ENCODE measurements around the gene TRIM66.

The TRIM66 gene

DNA sequence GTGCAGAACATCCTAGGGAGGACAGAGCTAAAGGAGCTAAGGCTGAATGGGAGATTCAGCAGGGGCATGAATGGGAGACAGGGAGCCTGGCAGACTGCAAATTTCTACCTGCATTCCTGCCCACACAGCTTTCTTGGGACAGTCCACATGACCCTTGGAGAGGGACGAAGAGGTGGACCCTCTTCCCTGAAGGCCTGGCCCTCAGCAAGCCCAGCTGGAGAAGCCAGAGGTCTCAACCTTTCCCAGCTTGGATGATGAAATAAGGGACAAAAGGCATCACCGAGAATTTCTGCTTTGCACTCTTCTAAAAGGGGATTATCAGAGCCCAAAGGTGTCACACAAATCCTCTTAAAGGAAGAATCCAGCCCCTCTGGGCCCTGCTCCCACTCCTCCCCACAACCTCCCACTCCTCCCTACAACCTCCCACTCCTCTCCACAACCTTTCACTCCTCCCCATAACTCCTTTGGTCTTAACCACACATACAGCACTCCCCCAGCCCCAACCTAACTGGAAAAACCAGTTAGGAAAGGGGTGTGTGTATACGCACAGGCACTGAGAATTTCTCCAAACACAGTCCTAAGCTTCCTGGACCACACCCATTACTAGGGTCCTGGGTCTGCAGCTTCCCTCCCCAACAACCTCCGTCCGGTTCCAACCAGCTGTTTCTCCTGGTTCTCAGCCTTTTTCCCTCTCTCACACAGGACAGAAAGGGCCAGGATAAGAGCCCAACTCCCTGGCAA lies 38.6 kb upstream of the TRIM66 start:
- TF ChIP-seq, protein P1, sequence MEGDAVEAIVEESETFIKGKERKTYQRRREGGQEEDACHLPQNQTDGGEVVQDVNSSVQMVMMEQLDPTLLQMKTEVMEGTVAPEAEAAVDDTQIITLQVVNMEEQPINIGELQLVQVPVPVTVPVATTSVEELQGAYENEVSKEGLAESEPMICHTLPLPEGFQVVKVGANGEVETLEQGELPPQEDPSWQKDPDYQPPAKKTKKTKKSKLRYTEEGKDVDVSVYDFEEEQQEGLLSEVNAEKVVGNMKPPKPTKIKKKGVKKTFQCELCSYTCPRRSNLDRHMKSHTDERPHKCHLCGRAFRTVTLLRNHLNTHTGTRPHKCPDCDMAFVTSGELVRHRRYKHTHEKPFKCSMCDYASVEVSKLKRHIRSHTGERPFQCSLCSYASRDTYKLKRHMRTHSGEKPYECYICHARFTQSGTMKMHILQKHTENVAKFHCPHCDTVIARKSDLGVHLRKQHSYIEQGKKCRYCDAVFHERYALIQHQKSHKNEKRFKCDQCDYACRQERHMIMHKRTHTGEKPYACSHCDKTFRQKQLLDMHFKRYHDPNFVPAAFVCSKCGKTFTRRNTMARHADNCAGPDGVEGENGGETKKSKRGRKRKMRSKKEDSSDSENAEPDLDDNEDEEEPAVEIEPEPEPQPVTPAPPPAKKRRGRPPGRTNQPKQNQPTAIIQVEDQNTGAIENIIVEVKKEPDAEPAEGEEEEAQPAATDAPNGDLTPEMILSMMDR (IDR thresholded peaks at IDR 0.05; ENCODE audit: insufficient read depth, low read length, missing control alignments) = no peak
- no peak overlapping the region for H3K4me3 ChIP-seq (ENCODE audit: low read depth, low read length)
- no peak for DNase-seq (ENCODE audit: low read depth, low spot score)
- ChIA-PET POLR2A (interaction anchor here (0.6 to 3.8 kb wide), 4 partner anchors 14 to 208 kb away, joined by 3 to 16 read pairs (median 4); a partner anchor contains a TSS), CTCF (interaction anchor here (1.0 to 1.6 kb wide), 7 partner anchors 9 to 243 kb away, joined by 3 to 4 read pairs (median 3); no protein-coding TSS in a partner anchor)

DNA sequence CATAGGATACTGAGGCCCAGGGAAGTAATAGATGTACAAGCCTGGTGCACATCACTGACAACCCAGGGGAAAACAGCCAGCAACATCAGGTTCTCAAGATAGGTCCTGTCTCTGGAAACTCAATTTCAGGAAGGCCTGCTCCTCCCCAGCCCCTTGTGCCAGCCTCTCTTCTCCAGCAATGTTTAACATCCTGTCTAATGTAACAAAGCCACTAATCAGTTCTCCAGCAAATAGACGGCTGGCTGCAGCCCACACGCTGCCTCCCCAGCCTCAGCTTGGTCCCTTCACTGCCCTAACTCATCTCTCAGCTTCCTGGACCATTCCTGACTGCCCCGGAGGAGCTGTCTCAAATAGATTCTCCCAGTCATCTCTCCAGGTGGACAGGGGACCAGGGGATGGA lies 37.9 kb upstream of the TRIM66 start:
- CTCF ChIA-PET = interaction anchor here (0.7 to 1.5 kb wide), 6 partner anchors 12 to 243 kb away, joined by 3 to 4 read pairs (median 4); no protein-coding TSS in a partner anchor
- POLR2A ChIA-PET = interaction anchor here (0.7 to 3.8 kb wide), 6 partner anchors 8 to 239 kb away, joined by 3 to 16 read pairs (median 10); a partner anchor contains a TSS
- H3K4me3 ChIP-seq (ENCODE audit: low read depth, low read length) = no peak overlapping the region
- TF ChIP-seq, protein P1 (IDR thresholded peaks at IDR 0.05; ENCODE audit: insufficient read depth, low read length, missing control alignments) = no peak
- DNase-seq (ENCODE audit: low read depth, low spot score) = no peak

DNA sequence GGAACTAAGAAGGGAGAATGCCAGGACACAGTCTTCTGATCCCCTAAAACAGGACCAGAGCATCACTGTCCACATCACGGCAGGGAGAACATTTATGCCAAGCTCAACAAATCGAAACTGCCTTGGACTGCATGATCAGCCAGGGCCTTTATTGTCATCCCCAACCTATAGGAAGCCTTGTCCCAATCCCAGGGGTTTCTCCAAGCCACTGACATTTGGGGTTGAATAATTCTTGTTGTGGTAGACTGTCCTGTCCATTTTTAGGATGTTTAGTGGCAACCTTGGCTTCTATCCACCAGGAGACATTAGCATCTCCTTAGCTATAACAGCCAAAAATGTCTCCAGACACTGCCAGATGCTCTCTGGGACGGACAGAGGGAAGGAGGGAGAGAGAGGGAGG lies 37.3 kb upstream of the TRIM66 start:
- H3K4me3 ChIP-seq (ENCODE audit: low read depth, low read length) = peak overlapping the region; percentile 4; the same call in 1 of the 2 replicates
- POLR2A ChIA-PET = interaction anchor here (0.6 to 3.8 kb wide), 20 partner anchors 9 to 282 kb away, joined by 3 to 16 read pairs (median 5); partner anchors contain the start of gene TRIM66

DNA sequence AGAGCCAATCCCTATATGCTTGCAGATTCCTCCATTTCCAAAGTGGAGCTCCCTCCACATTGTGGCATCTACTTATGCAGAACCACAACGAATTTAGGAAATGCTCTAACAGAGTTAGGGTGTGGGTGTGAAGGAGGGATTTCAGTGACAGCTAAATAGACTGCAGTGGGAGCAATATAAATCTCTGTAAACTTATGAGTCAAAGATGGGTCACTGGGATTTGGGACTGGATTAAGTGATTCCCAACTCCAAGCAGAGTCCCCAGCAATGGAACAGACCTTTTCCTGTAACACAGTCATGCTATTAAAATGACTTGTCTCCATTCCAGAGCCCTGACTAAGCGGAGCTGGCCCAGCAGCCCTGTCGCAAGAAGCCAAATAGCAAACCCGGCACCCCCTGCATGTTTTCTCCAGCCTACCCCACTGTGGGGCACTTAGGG lies 36.8 kb upstream of the TRIM66 start:
- TF ChIP-seq, protein P1 (IDR thresholded peaks at IDR 0.05; ENCODE audit: insufficient read depth, low read length, missing control alignments) = no peak
- ChIA-PET CTCF (interaction anchor here (0.7 to 1.6 kb wide), 6 partner anchors 9 to 195 kb away, joined by 3 to 5 read pairs (median 4); no protein-coding TSS in a partner anchor), POLR2A (interaction anchor here (0.6 to 3.8 kb wide), 20 partner anchors 9 to 283 kb away, joined by 3 to 16 read pairs (median 5); partner anchors contain the start of gene TRIM66)
- no peak overlapping the region for H3K4me3 ChIP-seq (ENCODE audit: low read depth, low read length)
- DNase-seq (ENCODE audit: low read depth, low spot score) = peak; percentile 93

More for the DNA sequence above, 37.3 kb upstream of the TRIM66 start:
- TF ChIP-seq, protein P1 (IDR thresholded peaks at IDR 0.05; ENCODE audit: insufficient read depth, low read length, missing control alignments) = no peak
- CTCF ChIA-PET = interaction anchor here (0.7 to 1.6 kb wide), 11 partner anchors 9 to 244 kb away, joined by 3 to 5 read pairs (median 4); no protein-coding TSS in a partner anchor
- DNase-seq (ENCODE audit: low read depth, low spot score) = no peak

DNA sequence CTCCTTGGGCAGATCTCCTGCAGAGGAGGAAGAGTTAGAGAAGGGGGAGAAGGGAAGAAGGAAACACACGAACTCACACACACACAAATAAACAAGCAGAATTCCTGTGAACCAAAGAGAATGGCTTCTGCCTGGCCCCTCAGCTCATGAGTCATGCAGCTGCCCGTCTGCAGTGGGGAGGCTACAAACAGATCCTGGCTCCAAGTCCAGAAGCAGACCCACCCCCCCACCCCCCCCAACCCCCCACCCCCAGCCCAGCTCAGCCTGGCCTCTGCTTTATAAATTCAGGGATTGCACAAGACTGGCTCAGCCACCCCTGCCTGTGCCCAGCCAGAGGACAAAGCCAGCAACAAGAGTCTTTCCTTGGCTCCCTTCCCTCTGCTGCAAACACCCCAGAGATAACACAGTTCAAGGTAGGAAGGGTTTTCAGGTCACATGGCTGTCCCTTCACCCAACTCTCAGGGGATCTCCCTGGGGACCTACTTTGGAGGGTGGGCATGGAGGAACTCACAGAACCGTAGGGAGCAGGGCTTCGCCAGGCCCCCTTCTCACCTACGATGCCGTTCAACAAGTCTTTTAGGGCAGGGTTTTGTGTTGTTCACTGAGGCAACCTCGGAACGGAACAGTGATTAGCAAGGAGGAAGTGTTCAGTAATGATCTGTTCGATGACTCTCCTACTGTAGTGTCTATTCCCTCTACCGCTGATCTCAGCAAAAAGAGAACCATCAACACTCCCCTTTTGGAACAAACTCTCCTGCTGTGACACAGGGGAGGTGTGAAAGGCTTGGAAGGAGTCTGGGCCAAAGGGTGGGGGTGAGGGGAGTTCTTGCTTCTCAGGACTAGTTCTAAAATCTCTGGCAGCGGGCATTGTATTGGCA lies 35.6 kb upstream of the TRIM66 start:
- H3K4me3 ChIP-seq (ENCODE audit: low read depth, low read length) = peak overlapping the region; percentile 53
- DNase-seq (ENCODE audit: low read depth, low spot score) = peak; percentile 90
- ChIA-PET POLR2A (interaction anchor here (0.9 to 3.8 kb wide), 9 partner anchors 9 to 93 kb away, joined by 3 to 16 read pairs (median 11); a partner anchor contains a TSS), CTCF (interaction anchor here (1.1 to 1.6 kb wide), 4 partner anchors 8 to 242 kb away, joined by 3 to 5 read pairs (median 4); no protein-coding TSS in a partner anchor)
- TF ChIP-seq, protein P1 (IDR thresholded peaks at IDR 0.05; ENCODE audit: insufficient read depth, low read length, missing control alignments) = no peak

Data from AG04449 (cell line).